Spleen (tissue), 7 donors: Measurements from ENCODE around the gene FBN3.

Experiments used
- CTCF ChIP-seq, 11 experiments: fragments of 200-600 bp in 7 of 11; fragments of 450-650 bp in 4 of 11; sonication (generic) in 4 of 11; IDR thresholded peaks in 8 of 11; conservative IDR thresholded peaks in 3 of 11; 1 replicate in 7 of 11; 2 replicates in 4 of 11; pipeline versions ENCODE4 v1.4.0 to v1.8.0; 2016 to 2021; ENCODE audit warnings: antibody characterized with exemption in 11 of 11, inconsistent platforms in 4 of 11, mild to moderate bottlenecking in 1 of 11
- POLR2A ChIP-seq, 3 donors: fragments of 450-650 bp; IDR thresholded peaks; one replicate each; pipeline ENCODE4 v1.5.1; 2017; ENCODE audit warnings: antibody characterized with exemption in 3 of 3, mild to moderate bottlenecking in 1 of 3
- POLR2AphosphoS5 ChIP-seq, 3 donors: sonication (generic); formaldehyde crosslinking; IDR thresholded peaks; one replicate each; pipeline ENCODE4 v1.5.1; 2017; ENCODE audit warnings: antibody characterized with exemption in 3 of 3
- donor health status: DM: no; HTN: no; CAD: no; lungs with moderate emphysema.
- donor health status: DM: no; HTN: no; CAD: no.
- donor health status: DM: no; HTN: no; CAD: no.

- TF ChIP-seq CTCF (IDR thresholded peaks at IDR 0.05 in 8 of 11, conservative IDR thresholded peaks at IDR 0.05 in 3 of 11), result no peak
- no peak for TF ChIP-seq POLR2AphosphoS5 (IDR thresholded peaks at IDR 0.05)
- TF ChIP-seq POLR2A (IDR thresholded peaks at IDR 0.05), result no peak
These were observed 7.5 kb downstream of the FBN3 start for GRCh38 chr19:8141726-8142512.
